Upper lobe of left lung (tissue), 6 donors: ENCODE data around the gene UBE2L3. TPM values are rescaled to one million over a fixed set of nuclear protein-coding genes. Genes with fewer than 3 reads are reported as not detected.

Experiments used
- ATAC-seq, 2 donors: fragments of 200-7000 bp; cut with Tn5 transposase; one replicate each; pipeline ENCODE4 v1.9.1; 2022; ENCODE audit warnings: mild to moderate bottlenecking in 2 of 2, moderate library complexity in 2 of 2; ENCODE audit not compliant: low FRiP score in 2 of 2
- DNase-seq, 2 donors: peaks; one replicate each; pipeline ENCODE4 v3.0.0-alpha.2; 2019 to 2020
- H3K27ac ChIP-seq, 4 donors: fragments of 200-600 bp; sonication (generic); one replicate each; pipeline ENCODE4 v1.5.1; 2016 to 2019
- H3K27me3 ChIP-seq, 4 donors: fragments of 200-600 bp; sonication (generic); one replicate each; pipeline ENCODE4 v1.5.1; 2017 to 2019
- H3K36me3 ChIP-seq, 4 donors: fragments of 200-600 bp; sonication (generic); one replicate each; pipeline ENCODE4 v1.5.1; 2016 to 2019
- H3K4me1 ChIP-seq, 4 donors: fragments of 200-600 bp; sonication (generic); one replicate each; pipeline ENCODE4 v1.5.1; 2018 to 2019
- H3K4me3 ChIP-seq, 4 donors: fragments of 200-600 bp; sonication (generic); one replicate each; pipeline ENCODE4 v1.5.1; 2017 to 2019; ENCODE audit warnings: mild to moderate bottlenecking in 2 of 4, moderate library complexity in 1 of 4
- H3K9me3 ChIP-seq, 4 donors: fragments of 200-600 bp; sonication (generic); one replicate each; pipeline ENCODE4 v1.5.1; 2018 to 2019
- EP300 ChIP-seq, 4 donors: sonication (generic); formaldehyde crosslinking; IDR thresholded peaks; one replicate each; pipeline ENCODE4 v1.5.1; 2017; ENCODE audit warnings: antibody characterized with exemption in 4 of 4, control low read depth in 2 of 4
- POLR2A ChIP-seq, 4 donors: fragments of 450-650 bp; IDR thresholded peaks; one replicate each; pipeline ENCODE4 v1.5.1; 2016 to 2017; ENCODE audit warnings: antibody characterized with exemption in 4 of 4, mild to moderate bottlenecking in 2 of 4
- POLR2AphosphoS5 ChIP-seq, 2 donors: sonication (generic); formaldehyde crosslinking; IDR thresholded peaks; one replicate each; pipeline ENCODE4 v1.5.1; 2017; ENCODE audit warnings: antibody characterized with exemption in 2 of 2
- whole genome bisulfite sequencing, 2 donors: methylation state at CpG; one replicate each; pipeline ENCODE4 v1.1.5; 2017 to 2018; 5-methylcytosine and 5-hydroxymethylcytosine counted together
- small RNA-seq, 4 donors: library from RNA; depleted of rRNA; stranded (forward); fragments of <200 nt; gene quantifications; one replicate each; pipeline ENCODE3, GENCODE V24; 2016
- total RNA-seq, 6 donors: library from RNA; depleted of rRNA in 4 of 6; stranded (reverse); fragments of >200 nt in 4 of 6; gene quantifications; one replicate each; pipeline versions ENCODE4 v1.1.0 to v1.2.1, GENCODE V29; 2016 to 2021
- TF ChIP-seq, protein P1 (sequence below), 6 experiments: fragments of 450-650 bp in 4 of 6; fragments of 200-600 bp in 2 of 6; sonication (generic) in 2 of 6; IDR thresholded peaks; one replicate each; pipeline ENCODE4 v1.5.1; 2016 to 2019; ENCODE audit warnings: antibody characterized with exemption in 6 of 6
- donor health status: DM: no; HTN: no; CAD: no; lungs with moderate emphysema.
- donor health status: DM: no; HTN: yes; CAD: no; lungs with severe emphysema.

UBE2L3 gene
- total RNA-seq, 6 donors from 2014 or later: 24.1 to 45.8 (median 39.2) TPM

DNA sequence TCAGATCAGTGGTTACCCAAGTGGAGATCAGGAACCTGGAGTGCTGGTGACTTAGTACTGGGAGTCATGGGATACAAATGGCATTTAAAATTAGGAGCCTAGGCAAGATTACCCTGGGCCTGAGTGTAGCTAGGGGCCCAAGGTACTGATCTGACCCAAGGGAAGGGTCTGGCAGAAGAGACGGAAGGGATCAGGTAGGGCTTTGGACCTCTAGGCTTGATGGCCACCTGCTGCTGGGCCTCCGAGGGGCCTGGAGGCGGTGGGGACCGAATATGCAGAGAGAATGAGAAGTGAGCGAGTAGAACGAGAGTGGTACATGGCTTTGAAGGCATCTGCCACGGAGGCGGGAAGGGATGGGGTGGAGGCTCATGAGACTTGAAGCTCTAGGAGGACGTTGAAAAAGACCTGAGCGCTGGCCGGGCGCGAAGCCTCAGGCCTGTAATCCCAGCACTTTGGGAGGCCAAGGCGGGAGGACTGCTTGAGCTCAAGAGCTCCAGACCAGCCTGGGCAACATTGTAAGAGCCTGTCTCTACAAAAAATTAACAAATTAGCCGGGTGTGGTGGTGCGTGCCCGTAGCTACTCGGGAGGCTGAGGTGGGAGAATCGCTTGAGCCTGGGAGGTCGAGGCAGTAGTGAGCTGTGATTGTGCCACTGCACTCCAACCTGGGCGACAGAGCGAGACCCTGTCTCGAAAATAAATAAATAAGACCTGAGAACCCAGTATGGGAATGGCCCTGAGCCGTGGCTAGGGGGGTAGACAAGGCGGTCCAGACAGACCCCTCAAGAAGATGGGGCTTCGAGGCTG lies 97.7 kb downstream of the UBE2L3 start:
- H3K27ac ChIP-seq: peak overlapping the region; percentile 90 to 96 (median 95)
- H3K4me1 ChIP-seq: peaks cover 10 to 22% (median 12%) of the 10 kb centered on the region in 4 donors
- peaks cover 0 to 11% (median 0%) of the 10 kb centered on the region in 4 donors for H3K36me3 ChIP-seq
- H3K9me3 ChIP-seq: no peaks in the 10 kb centered on the region
- WGBS, 2 donors: 75 to 81% methylated on average over 26 of the region's 26 CpGs
- peak overlapping the region; percentile 62 to 91 (median 68) for H3K4me3 ChIP-seq
- DNase-seq (no peak), ATAC-seq (no peak)
- TF ChIP-seq POLR2A (IDR thresholded peaks at IDR 0.05): no peak
- TF ChIP-seq POLR2AphosphoS5 (IDR thresholded peaks at IDR 0.05): no peak
- TF ChIP-seq, protein P1, sequence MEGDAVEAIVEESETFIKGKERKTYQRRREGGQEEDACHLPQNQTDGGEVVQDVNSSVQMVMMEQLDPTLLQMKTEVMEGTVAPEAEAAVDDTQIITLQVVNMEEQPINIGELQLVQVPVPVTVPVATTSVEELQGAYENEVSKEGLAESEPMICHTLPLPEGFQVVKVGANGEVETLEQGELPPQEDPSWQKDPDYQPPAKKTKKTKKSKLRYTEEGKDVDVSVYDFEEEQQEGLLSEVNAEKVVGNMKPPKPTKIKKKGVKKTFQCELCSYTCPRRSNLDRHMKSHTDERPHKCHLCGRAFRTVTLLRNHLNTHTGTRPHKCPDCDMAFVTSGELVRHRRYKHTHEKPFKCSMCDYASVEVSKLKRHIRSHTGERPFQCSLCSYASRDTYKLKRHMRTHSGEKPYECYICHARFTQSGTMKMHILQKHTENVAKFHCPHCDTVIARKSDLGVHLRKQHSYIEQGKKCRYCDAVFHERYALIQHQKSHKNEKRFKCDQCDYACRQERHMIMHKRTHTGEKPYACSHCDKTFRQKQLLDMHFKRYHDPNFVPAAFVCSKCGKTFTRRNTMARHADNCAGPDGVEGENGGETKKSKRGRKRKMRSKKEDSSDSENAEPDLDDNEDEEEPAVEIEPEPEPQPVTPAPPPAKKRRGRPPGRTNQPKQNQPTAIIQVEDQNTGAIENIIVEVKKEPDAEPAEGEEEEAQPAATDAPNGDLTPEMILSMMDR (IDR thresholded peaks at IDR 0.05): no peak
- TF ChIP-seq EP300 (IDR thresholded peaks at IDR 0.05): no peak
- H3K27me3 ChIP-seq: no peaks in the 10 kb centered on the region

DNA sequence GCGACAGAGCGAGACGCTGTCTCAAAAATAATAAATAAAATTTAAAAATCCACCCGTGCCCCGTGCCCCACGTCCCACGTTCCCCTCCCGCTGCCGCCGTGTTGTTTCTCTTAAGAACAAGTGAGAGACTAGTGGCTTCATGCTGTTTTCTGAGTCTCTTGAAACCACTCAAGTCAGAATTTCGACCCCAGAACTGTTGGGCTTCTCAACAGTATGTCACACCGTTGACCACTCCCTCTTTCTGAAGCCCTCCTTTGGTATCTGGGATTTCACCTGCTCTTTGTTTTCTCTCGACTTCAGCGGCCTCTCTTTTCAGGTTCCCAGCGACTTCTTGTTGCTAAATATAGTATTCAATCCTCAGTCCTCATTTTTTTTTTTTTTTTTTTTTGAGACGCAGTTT lies 99.3 kb downstream of the UBE2L3 start:
- TF ChIP-seq, protein P1 (IDR thresholded peaks at IDR 0.05): no peak
- TF ChIP-seq EP300 (IDR thresholded peaks at IDR 0.05) (no peak), POLR2A (IDR thresholded peaks at IDR 0.05) (no peak), POLR2AphosphoS5 (IDR thresholded peaks at IDR 0.05) (no peak)
- peaks cover 10 to 22% (median 12%) of the 10 kb centered on the region in 4 donors for H3K4me1 ChIP-seq
- H3K4me3 ChIP-seq: peak overlapping the region; percentile 62 to 91 (median 68)
- 36 to 53% methylated on average over 16 of the region's 16 CpGs for whole genome bisulfite sequencing, 2 donors
- ATAC-seq (no peak), DNase-seq (no peak)
- H3K9me3 ChIP-seq: no peaks in the 10 kb centered on the region
- H3K27ac ChIP-seq: peak overlapping the region; percentile 90 to 96 (median 95)
- peaks cover 7 to 26% (median 13%) of the 10 kb centered on the region in 4 donors for H3K36me3 ChIP-seq
- H3K27me3 ChIP-seq: no peaks in the 10 kb centered on the region

- no peak for ATAC-seq
- Histone ChIP-seq H3K27ac (no peak overlapping the region), H3K36me3 (peaks cover 7 to 49% (median 35%) of the 10 kb centered on the region in 4 donors), H3K4me1 (peaks cover 10 to 22% (median 12%) of the 10 kb centered on the region in 4 donors), H3K27me3 (no peaks in the 10 kb centered on the region), H3K9me3 (no peaks in the 10 kb centered on the region), H3K4me3 (no peak overlapping the region)
- DNase-seq: no peak
- TF ChIP-seq POLR2AphosphoS5 (IDR thresholded peaks at IDR 0.05): no peak
- TF ChIP-seq EP300 (IDR thresholded peaks at IDR 0.05): no peak
- TF ChIP-seq, protein P1 (IDR thresholded peaks at IDR 0.05): no peak
- TF ChIP-seq POLR2A (IDR thresholded peaks at IDR 0.05): no peak
- WGBS, 2 donors: 76 to 78% methylated on average over 9 of the region's 9 CpGs
Observed at GRCh38 chr22:21669026-21669425, 101.5 kb downstream of the UBE2L3 start.

- 69 to 80% methylated on average over 6 of the region's 6 CpGs for WGBS, 2 donors
- DNase-seq (no peak), ATAC-seq (no peak)
- Histone ChIP-seq H3K27me3 (no peaks in the 10 kb centered on the region), H3K4me3 (no peak overlapping the region), H3K36me3 (peaks cover 12 to 74% (median 55%) of the 10 kb centered on the region in 4 donors), H3K27ac (no peak overlapping the region), H3K9me3 (no peaks in the 10 kb centered on the region), H3K4me1 (peaks cover 2 to 8% (median 3%) of the 10 kb centered on the region in 4 donors)
- TF ChIP-seq EP300 (IDR thresholded peaks at IDR 0.05) (no peak), POLR2A (IDR thresholded peaks at IDR 0.05) (no peak), POLR2AphosphoS5 (IDR thresholded peaks at IDR 0.05) (no peak)
- TF ChIP-seq, protein P1 (IDR thresholded peaks at IDR 0.05): no peak
Observed at GRCh38 chr22:21672107-21672629, 104.7 kb downstream of the UBE2L3 start.

Small RNA genes lying within 50 kb of the gene (small RNA-seq; reads per million reads assigned to genes)
- gene MIR301B (0.43 to 3.4 (median 0.94) reads per million in 4 donors), gene RF00492 (0 reads per million in 4 donors), gene RN7SKP221 (0 reads per million in 4 donors)

Other genes starting within 250 kb of the UBE2L3 start
- under 1 TPM in 3 of 6 donors, not detected in 3; 0.20 to 0.86 (median 0.46) TPM for gene RIMBP3B, start 184.0 kb upstream of the UBE2L3 start, total RNA-seq
- 10 to 100 TPM in 1 of 6 donors, 1 to 10 TPM in 5; 4.4 to 11.5 (median 5.7) TPM for gene HIC2, start 150.3 kb upstream of the UBE2L3 start, total RNA-seq
- 1 to 10 TPM in 5 of 6 donors, under 1 TPM in 1; 1.00 to 2.9 (median 1.5) TPM for gene TMEM191C, start 100.3 kb upstream of the UBE2L3 start, total RNA-seq
- gene RIMBP3C, start 16.3 kb upstream of the UBE2L3 start, total RNA-seq: 1 to 10 TPM in 1 of 6 donors, under 1 TPM in 4, not detected in 1; 0.10 to 1.0 (median 0.57) TPM
- gene YDJC, start 62.3 kb downstream of the UBE2L3 start, total RNA-seq: 10 to 100 TPM; 22.2 to 47.4 (median 28.3) TPM
- gene CCDC116, start 65.0 kb downstream of the UBE2L3 start, total RNA-seq: 1 to 10 TPM in 2 of 6 donors, under 1 TPM in 2, not detected in 2; 0.26 to 4.2 (median 0.97) TPM
- gene SDF2L1, start 74.6 kb downstream of the UBE2L3 start, total RNA-seq: 10 to 100 TPM in 5 of 6 donors, 1 to 10 TPM in 1; 3.1 to 73.1 (median 38.9) TPM
- gene PPIL2, start 98.3 kb downstream of the UBE2L3 start, total RNA-seq: 100 to 1,000 TPM in 1 of 6 donors, 10 to 100 TPM in 5; 40.4 to 107 (median 48.4) TPM
- 10 to 100 TPM in 1 of 6 donors, 1 to 10 TPM in 5; 4.4 to 11.6 (median 7.4) TPM for gene YPEL1, start 168.1 kb downstream of the UBE2L3 start, total RNA-seq